ENCODE measurements around the gene EN2. TPM values are rescaled to one million over a fixed set of nuclear protein-coding genes. Genes with fewer than 3 reads are reported as not detected.

Gene EN2
- total and polyA plus RNA-seq, 8 donors = not detected

DNA sequence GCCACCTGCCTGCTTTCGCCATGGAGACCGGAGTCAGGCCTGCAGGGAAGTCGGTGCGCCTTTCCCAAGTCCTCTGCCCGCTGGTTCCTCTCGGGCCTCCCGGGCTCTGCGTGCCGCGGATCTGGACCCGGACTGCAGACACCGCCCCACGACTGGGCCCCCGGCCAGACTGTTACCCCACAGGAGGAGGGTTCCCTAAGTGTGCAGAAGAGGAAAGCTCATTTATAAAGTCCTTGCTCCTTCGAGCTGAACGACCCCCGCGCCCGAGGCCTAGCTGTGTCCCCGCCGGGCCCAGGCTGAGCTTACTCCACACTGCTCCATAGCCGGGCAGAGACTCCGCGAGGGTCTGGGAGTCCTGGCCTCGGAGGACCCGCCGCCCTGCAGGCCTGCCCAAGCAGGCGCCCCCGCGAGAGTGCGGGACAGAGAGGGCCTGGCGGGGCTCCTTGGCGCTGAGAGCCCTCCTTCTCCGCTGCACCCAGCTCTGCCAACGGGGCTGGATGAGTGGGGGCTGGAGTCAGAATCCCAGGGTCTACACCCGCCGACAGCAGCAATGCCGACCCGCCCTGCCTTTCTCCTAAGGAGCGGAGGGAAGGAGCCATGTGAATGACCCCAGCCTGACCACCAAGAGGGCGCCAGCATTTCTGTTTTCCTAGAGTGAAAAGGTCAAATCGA is 8.3 kb downstream of the EN2 start:
- WGBS, 2 donors = 7 to 10% methylated on average over 42 of the region's 42 CpGs

DNA sequence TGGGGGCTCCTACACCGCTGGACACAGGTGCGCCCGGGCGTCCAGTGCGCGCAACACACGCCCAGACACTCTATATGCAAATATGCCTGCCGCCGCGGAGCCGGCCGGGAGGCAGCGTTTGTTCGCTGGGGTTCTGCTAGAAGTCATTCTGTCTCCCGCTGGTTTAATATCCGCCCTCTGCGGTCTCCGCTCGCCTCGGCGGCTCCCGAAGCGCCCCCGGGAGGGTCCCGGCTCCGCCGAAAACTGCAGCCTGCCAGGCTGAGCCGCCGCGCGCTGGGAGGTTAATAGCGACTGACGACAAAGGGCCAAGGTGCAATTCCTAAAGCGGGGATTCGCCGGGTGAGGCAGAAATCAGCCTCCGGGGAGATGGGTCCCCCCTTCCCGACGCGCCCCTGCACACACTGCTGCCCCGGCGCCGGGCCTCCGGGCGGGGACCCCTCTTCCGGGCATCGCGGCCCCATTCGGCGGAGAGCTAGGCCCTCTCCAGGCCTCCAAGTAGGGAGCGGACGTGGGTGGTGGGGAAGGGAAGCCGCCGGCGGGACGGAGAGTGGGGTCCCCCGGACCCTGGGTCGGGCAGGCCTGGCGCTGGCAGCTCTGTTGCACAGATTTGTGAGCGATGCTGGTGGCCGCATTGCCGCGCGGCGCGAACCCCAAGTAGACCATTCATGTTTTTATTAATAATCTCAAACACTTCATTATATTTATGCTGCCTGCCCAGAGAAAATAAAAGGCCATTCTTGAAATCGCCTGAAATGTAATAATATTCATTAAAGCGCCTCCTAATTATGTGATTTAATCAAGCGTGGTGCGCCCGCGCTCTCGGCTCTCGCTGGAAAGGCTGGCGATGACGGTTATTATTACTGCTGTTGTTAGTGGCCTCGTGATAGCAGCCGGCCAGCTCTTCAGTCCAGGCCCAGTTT is 9.1 kb downstream of the EN2 start:
- no peak for FAIRE-seq
- peaks cover 0 to 10% (median 5%) of the 10 kb centered on the region in 3 donors for H3K4me1 ChIP-seq
- peaks cover 0 to 85% (median 21%) of the 10 kb centered on the region in 4 donors for H3K27me3 ChIP-seq
- no peaks in the 10 kb centered on the region for H3K36me3 ChIP-seq
- H3K4me3 ChIP-seq = peak overlapping the region in 2 of 4 donors; percentile 12 to 27
- peak in 2 of 6 donors; percentile 63 to 68 for DNase-seq
- ATAC-seq = peak; percentile 28 to 65 (median 54)
- intact Hi-C loops (cut with DNase I) = no loop called here
- no peak overlapping the region for H3K27ac ChIP-seq
- WGBS, 2 donors = 7% methylated on average over 77 to 78 of the region's 78 CpGs
- TF ChIP-seq CTCF (IDR thresholded peaks at IDR 0.05) = no peak
- H3K9me3 ChIP-seq = no peaks in the 10 kb centered on the region

More for the DNA sequence above, 8.3 kb downstream of the EN2 start:
- Histone ChIP-seq H3K9me3 (no peaks in the 10 kb centered on the region), H3K27me3 (peaks cover 0 to 84% (median 19%) of the 10 kb centered on the region in 4 donors), H3K27ac (no peak overlapping the region), H3K36me3 (no peaks in the 10 kb centered on the region), H3K4me1 (peaks cover 0 to 10% (median 5%) of the 10 kb centered on the region in 3 donors), H3K4me3 (peak overlapping the region in 2 of 4 donors; percentile 12 to 27)
- ATAC-seq (peak in 2 of 4 donors; percentile 18 to 19), FAIRE-seq (no peak), DNase-seq (peak in 1 of 6 donors; percentile 71)
- TF ChIP-seq CTCF (IDR thresholded peaks at IDR 0.05) = no peak
- intact Hi-C loops (cut with DNase I) = no loop called here

DNA sequence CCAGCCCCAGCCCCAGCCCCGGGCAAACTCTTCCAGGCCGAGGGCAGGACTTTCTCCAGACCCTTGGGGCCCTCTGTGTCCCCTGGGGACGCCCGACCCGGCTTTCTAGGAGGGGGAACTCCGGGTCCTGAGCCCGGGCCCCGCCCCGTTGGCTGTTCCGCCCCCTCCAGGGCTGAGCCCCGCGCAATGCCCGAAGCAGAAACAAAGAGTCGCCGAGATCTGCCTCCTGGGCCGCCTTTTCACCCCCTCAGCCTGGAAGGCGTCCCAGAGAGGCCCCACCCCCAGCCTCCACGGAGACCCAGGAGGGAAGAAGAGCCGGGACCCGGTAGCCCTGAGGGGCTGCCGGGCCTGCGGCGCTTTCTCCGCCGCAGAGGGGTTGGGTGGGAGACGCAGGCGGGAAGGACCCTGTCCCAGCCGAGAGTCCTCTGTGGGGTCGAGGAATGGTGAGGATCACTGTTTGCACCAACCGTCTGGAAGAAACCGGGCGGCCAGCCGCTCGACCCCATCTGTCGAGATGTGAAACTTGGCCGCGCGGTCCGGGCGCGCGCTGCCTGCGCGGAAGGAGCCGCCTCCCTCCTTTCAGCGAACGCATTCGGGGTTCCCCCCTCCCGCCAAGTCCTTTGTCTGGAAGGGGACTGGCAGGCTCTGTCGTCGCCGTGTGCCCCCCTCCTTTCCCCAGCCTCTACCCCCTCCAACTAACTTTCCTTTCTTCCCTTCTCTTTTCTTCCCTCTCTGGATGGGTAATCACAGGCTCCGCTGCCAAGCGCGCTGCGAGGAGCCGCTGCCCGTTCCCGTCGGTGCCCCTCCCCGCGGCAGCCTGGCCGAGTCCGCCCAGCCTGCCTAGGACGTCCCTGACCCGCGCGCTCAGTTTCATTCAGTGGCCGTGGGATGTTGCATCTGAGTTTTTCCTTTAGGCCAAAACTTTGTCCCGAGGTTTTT is 10.2 kb downstream of the EN2 start:
- intact Hi-C loops (cut with DNase I) = no loop called here
- H3K9me3 ChIP-seq = no peaks in the 10 kb centered on the region
- ATAC-seq = peak in 3 of 4 donors; percentile 36 to 56 (median 39)
- WGBS, 2 donors = 3 to 4% methylated on average over 61 to 70 of the region's 70 CpGs
- H3K4me1 ChIP-seq = peaks cover 0 to 10% (median 5%) of the 10 kb centered on the region in 3 donors
- peaks cover 0 to 77% (median 21%) of the 10 kb centered on the region in 4 donors for H3K27me3 ChIP-seq
- DNase-seq = peak in 2 of 6 donors; percentile 64 to 68
- no peak for FAIRE-seq
- no peak for TF ChIP-seq CTCF (IDR thresholded peaks at IDR 0.05)
- no peaks in the 10 kb centered on the region for H3K36me3 ChIP-seq
- H3K4me3 ChIP-seq = peak overlapping the region in 1 of 4 donors; percentile 38
- H3K27ac ChIP-seq = no peak overlapping the region

DNA sequence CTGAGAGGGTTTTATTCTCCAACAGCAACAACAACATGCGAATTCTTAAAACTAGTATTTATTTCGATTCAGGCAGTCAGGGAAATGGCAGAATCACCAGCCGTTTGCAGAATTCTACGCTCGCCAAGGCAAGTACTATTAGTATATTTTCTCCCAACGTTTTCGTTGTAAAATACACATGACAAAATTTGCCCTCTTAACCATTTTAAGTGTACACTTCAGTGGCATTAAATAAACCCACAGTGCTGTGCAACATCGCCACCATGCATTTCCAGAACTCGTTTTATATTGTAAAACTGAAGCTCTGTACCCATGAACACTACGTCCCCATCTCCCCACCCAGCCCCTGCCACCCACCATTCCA is 10.8 kb downstream of the EN2 start:
- 15 to 18% methylated on average over 10 of the region's 10 CpGs for WGBS, 2 donors
- intact Hi-C loops (cut with DNase I) = no loop called here
- H3K4me1 ChIP-seq = peaks cover 0 to 10% (median 5%) of the 10 kb centered on the region in 3 donors
- FAIRE-seq = no peak
- DNase-seq = no peak
- no peaks in the 10 kb centered on the region for H3K36me3 ChIP-seq
- TF ChIP-seq CTCF (IDR thresholded peaks at IDR 0.05) = no peak
- ATAC-seq = no peak
- H3K27ac ChIP-seq = no peak overlapping the region
- H3K4me3 ChIP-seq = no peak overlapping the region
- peaks cover 0 to 72% (median 21%) of the 10 kb centered on the region in 4 donors for H3K27me3 ChIP-seq
- no peaks in the 10 kb centered on the region for H3K9me3 ChIP-seq
